ENCODE results near the gene PID1. TPM values are rescaled to one million over a fixed set of nuclear protein-coding genes. Genes with fewer than 3 reads are reported as not detected.

The PID1 gene
- total RNA-seq, 2 experiments from 2014 or later, result not detected

DNA sequence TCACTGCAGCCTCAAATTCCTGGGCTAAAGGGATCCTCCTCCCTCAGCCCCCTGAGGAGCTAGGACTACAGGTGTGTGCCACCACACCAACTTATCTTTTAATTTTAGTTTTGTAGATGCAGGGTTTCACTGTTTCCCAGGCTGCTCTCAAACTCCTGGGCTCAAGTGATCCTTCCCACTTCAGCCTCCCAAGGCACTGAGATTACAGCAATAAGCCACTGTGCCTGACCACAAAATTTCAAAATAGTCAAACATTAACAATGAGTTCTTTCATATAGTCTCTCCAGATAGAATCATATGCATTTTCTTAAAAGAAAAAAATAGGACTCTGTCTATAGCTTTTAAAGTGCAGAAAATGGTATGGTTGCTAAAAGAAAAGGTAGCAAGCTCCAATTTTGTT lies 24.9 kb upstream of the PID1 start:
- intact Hi-C loops (cut with micrococcal nuclease; ENCODE audit: unreplicated experiment), result no loop called here
- DNase-seq (ENCODE audit: low spot score), result no peak
- H3K4me3 ChIP-seq (ENCODE audit: low read depth, low read length, poor library complexity, severe bottlenecking), result no peak overlapping the region
- no peaks in the 10 kb centered on the region for H3K9me2 ChIP-seq (ENCODE audit: insufficient read depth, low read length)
- no peak overlapping the region for H2AFZ ChIP-seq (ENCODE audit: low read length)
- no TSS peak for BruUV-seq (replicated peaks)
- H3K27ac ChIP-seq (ENCODE audit: low read depth, low read length, poor library complexity, severe bottlenecking), result no peak overlapping the region
- H3K79me2 ChIP-seq (ENCODE audit: insufficient read depth, low read depth, low read length), result no peaks in the 10 kb centered on the region
- no peaks in the 10 kb centered on the region for H3K9me3 ChIP-seq (ENCODE audit: low read length)
- POLR2A ChIA-PET, result no interaction called here
- CTCF ChIA-PET (ENCODE audit: unreplicated experiment), result no interaction called here
- H3K36me3 ChIP-seq (ENCODE audit: insufficient read depth, low read length), result no peaks in the 10 kb centered on the region
- no peak for TF ChIP-seq EZH2phosphoT487 (IDR thresholded peaks at IDR 0.05; ENCODE audit: borderline replicate concordance, low read depth, low read length)
- TF ChIP-seq, protein P1, sequence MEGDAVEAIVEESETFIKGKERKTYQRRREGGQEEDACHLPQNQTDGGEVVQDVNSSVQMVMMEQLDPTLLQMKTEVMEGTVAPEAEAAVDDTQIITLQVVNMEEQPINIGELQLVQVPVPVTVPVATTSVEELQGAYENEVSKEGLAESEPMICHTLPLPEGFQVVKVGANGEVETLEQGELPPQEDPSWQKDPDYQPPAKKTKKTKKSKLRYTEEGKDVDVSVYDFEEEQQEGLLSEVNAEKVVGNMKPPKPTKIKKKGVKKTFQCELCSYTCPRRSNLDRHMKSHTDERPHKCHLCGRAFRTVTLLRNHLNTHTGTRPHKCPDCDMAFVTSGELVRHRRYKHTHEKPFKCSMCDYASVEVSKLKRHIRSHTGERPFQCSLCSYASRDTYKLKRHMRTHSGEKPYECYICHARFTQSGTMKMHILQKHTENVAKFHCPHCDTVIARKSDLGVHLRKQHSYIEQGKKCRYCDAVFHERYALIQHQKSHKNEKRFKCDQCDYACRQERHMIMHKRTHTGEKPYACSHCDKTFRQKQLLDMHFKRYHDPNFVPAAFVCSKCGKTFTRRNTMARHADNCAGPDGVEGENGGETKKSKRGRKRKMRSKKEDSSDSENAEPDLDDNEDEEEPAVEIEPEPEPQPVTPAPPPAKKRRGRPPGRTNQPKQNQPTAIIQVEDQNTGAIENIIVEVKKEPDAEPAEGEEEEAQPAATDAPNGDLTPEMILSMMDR (conservative IDR thresholded peaks at IDR 0.05; ENCODE audit: low read length), result no peak
- H3K4me1 ChIP-seq (ENCODE audit: insufficient read depth, low read length, poor library complexity, severe bottlenecking), result no peaks in the 10 kb centered on the region
- no peaks in the 10 kb centered on the region for H4K20me1 ChIP-seq (ENCODE audit: insufficient read depth, low read length)
- H3K4me2 ChIP-seq (ENCODE audit: low read length), result no peak overlapping the region

DNA sequence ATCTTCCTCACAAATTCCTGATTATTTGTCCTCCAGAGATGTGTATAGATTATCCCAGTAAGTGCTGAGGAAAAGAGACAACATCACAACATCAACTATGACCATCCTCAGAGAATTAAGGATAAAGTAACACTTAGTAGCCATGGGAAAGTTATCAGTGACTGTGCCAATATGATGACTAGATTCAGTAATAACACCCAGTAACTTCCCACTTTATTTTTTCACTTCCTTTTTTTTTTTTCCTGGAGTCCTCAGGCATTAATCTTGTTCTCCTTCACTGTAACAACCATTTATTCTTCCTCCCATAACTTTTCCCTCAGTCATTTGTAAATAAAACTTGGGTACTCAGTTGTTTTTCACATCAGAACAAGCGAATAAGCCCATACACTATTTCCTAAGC lies 16.7 kb upstream of the PID1 start:
- Histone ChIP-seq H2AFZ (ENCODE audit: low read length) (no peak overlapping the region), H3K4me1 (ENCODE audit: insufficient read depth, low read length, poor library complexity, severe bottlenecking) (no peaks in the 10 kb centered on the region), H4K20me1 (ENCODE audit: insufficient read depth, low read length) (no peaks in the 10 kb centered on the region), H3K4me2 (ENCODE audit: low read length) (no peak overlapping the region), H3K27ac (ENCODE audit: low read depth, low read length, poor library complexity, severe bottlenecking) (no peak overlapping the region), H3K9me2 (ENCODE audit: insufficient read depth, low read length) (no peaks in the 10 kb centered on the region), H3K36me3 (ENCODE audit: insufficient read depth, low read length) (no peaks in the 10 kb centered on the region), H3K79me2 (ENCODE audit: insufficient read depth, low read depth, low read length) (no peaks in the 10 kb centered on the region), H3K9me3 (ENCODE audit: low read length) (no peaks in the 10 kb centered on the region), H3K4me3 (ENCODE audit: low read depth, low read length, poor library complexity, severe bottlenecking) (no peak overlapping the region)
- ChIA-PET POLR2A (interaction anchor here (0.8 kb wide), 1 partner anchor 13 kb away, joined by 4 read pairs; no protein-coding TSS in a partner anchor), CTCF (ENCODE audit: unreplicated experiment) (no interaction called here)
- TF ChIP-seq, protein P1 (conservative IDR thresholded peaks at IDR 0.05; ENCODE audit: low read length), result no peak
- no peak for TF ChIP-seq EZH2phosphoT487 (IDR thresholded peaks at IDR 0.05; ENCODE audit: borderline replicate concordance, low read depth, low read length)
- intact Hi-C loops (cut with micrococcal nuclease; ENCODE audit: unreplicated experiment), result no loop called here
- BruUV-seq (replicated peaks), result no TSS peak
- DNase-seq (ENCODE audit: low spot score), result no peak

DNA sequence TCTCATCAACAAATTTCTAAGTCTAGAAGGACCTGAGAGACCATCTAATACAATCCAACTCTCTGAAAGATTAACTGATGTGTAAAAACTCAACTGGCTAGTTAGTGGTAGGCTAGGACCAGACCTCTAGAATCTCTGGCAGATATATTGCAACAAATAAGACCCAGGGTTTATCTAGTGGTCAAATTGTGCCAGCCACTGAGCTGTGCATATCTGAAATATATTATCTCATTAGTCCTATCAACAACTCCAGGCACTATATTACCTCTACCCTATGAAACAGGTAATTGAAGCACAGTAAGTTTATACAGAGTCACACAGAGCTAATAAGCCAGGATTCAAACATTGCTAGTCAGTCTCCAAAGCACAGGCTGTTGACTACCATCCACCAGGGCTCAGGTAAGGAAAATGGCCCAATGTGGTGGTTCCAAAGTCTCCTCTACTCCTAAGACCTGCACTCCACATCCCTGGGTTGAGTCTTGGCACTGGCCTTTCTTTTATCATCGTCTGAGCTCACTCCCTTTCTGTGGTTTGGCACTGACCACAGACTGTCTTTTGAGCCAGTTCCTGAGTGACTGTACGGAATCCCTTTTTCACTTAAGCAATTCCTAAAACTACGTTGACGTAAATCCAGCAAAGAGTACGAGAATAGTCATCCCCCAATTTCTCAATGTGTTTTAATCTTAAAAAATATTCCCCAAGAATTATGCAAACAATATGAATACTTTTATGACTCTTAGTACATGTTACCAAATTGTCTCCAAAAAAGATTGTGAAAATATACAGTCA lies 11.9 kb upstream of the PID1 start:
- BruUV-seq (replicated peaks), result no TSS peak
- H2AFZ ChIP-seq (ENCODE audit: low read length), result no peak overlapping the region
- no peaks in the 10 kb centered on the region for H3K4me1 ChIP-seq (ENCODE audit: insufficient read depth, low read length, poor library complexity, severe bottlenecking)
- no peaks in the 10 kb centered on the region for H3K36me3 ChIP-seq (ENCODE audit: insufficient read depth, low read length)
- H3K9me3 ChIP-seq (ENCODE audit: low read length), result no peaks in the 10 kb centered on the region
- TF ChIP-seq EZH2phosphoT487 (IDR thresholded peaks at IDR 0.05; ENCODE audit: borderline replicate concordance, low read depth, low read length), result no peak
- TF ChIP-seq, protein P1 (conservative IDR thresholded peaks at IDR 0.05; ENCODE audit: low read length), result no peak
- intact Hi-C loops (cut with micrococcal nuclease; ENCODE audit: unreplicated experiment), result no loop called here
- H3K79me2 ChIP-seq (ENCODE audit: insufficient read depth, low read depth, low read length), result no peaks in the 10 kb centered on the region
- no peak overlapping the region for H3K4me2 ChIP-seq (ENCODE audit: low read length)
- no peak for DNase-seq (ENCODE audit: low spot score)
- H3K9me2 ChIP-seq (ENCODE audit: insufficient read depth, low read length), result no peaks in the 10 kb centered on the region
- H3K27ac ChIP-seq (ENCODE audit: low read depth, low read length, poor library complexity, severe bottlenecking), result no peak overlapping the region
- H4K20me1 ChIP-seq (ENCODE audit: insufficient read depth, low read length), result no peaks in the 10 kb centered on the region
- POLR2A ChIA-PET, result no interaction called here
- no peak overlapping the region for H3K4me3 ChIP-seq (ENCODE audit: low read depth, low read length, poor library complexity, severe bottlenecking)
- CTCF ChIA-PET (ENCODE audit: unreplicated experiment), result no interaction called here

Data from OCI-LY7 (cell line).